GM21825 (cell line): Measurements from ENCODE around the gene TRPM3.
"Not testable (repeated sequence)": the region's sequence is repeated elsewhere in the genome, so short reads cannot be mapped to it uniquely, and the experiment has no call there.

Experiments
- ATAC-seq: cut with Tn5 transposase; IDR thresholded peaks from one replicate; pipeline ENCODE4 v1.9.1; 2021; ENCODE audit warnings: mild to moderate bottlenecking, moderate library complexity; ENCODE audit not compliant: unreplicated experiment

Gene TRPM3

GRCh38 chr9:70791936-70792335 lies 329.5 kb downstream of the TRPM3 start:
- ATAC-seq: no peak

GRCh38 chr9:70789086-70789485 lies 332.3 kb downstream of the TRPM3 start:
- ATAC-seq: no peak

GRCh38 chr9:70784456-70784855 lies 337.0 kb downstream of the TRPM3 start:
- no peak for ATAC-seq

DNA sequence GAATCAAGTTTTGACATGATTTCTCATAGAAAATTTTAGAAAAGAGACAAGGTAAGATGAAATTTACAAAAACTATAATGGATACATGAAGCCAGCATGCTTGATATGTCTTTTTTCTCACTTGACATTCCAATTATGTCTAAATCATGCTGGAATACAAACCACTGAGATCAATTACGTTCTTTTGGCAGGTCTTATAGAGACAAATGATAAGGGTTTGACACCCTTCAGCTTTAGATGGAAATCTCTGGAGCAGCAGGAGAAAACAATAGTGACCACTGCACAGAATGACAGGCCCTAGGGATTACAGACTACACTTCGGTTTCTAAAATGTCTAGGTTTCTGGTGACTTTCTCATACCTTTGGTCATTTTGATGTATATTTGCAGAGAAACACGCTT lies 342.9 kb downstream of the TRPM3 start:
- ATAC-seq: no peak

GRCh38 chr9:70773579-70773978 lies 347.8 kb downstream of the TRPM3 start:
- ATAC-seq: no peak

DNA sequence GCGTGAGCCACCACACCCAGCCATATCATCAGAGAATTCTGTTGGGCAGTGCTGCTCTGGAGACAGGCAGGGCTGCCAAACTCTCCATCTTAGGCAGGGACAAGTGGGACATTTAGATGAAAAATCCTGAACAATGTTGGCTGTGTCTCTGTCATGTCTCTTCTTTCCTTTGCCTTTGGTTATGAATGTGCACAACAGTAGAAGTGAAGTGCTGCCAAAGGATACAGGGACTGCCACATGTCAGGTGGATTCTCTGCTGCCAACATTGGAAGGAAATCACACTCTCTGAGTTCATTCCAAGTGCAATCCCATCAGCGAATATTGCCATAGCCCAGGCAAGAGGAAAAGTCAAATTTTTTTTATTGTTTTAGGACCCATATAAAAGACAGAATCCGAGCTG lies 348.8 kb downstream of the TRPM3 start:
- ATAC-seq: no peak

DNA sequence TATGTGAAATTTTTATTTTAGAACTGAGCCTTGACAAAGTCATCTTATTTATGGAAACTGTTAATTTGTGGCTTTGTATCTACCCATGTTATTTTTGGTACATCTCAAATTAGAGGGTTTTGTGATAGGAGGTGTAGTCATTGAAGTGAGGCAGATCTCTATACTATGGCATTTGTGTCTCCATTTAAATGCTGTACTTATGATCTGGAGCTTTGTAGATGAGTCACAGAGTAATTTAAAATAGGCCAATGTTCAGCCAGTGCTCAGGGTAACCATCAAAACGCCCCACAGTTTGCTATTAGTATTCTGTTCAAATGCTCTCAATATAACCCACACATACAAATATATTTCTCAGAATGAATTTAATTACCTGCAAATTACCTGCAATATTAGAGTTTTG lies 355.5 kb downstream of the TRPM3 start:
- ATAC-seq: no peak

DNA sequence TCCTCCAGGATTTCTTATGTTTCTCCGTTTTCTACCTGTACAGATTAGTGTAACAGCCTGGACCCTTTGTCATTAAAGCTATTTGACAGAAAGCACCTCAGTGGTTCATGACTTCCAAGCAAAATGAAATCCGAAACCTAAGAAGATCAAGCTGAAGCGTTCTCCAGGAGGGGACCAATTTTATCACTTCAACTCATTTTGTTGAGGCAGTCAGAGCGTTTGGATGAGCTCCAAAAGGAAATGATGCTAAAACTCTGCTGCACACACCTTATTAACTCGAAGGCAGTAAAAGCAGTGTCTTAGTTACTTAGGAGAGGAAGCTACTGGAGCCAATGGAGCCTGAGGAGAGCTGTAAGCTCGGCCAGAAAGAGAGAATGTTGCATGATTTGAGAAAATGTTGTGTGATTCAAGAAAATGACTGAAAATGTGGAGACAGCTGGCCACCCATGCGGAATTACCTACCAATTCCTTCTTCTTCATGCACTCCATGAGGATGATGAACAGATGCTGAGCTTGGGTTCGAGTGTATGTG lies 360.2 kb downstream of the TRPM3 start:
- no peak for ATAC-seq

DNA sequence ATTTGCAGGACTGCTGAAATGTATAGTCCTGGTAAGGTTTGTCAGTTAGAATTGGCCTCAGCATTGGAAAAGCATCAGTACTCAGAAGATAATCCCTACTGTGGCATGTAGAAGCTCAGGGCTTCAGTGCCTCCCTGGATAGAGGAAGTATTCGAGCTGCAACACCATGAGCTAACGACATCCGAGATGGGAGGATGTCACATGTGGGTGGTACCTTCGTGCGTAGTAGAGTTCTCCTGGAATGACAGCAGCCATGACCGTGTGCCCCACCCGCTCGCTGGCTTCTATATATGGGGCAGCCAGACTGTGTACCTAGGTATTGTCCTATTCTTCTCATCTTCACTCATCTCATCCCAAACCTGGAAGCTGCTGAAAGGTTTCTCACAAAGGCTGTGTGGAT lies 361.2 kb downstream of the TRPM3 start:
- no peak for ATAC-seq

- no peak for ATAC-seq
Measured at GRCh38 chr9:70753311-70753710, 368.1 kb downstream of the TRPM3 start.

DNA sequence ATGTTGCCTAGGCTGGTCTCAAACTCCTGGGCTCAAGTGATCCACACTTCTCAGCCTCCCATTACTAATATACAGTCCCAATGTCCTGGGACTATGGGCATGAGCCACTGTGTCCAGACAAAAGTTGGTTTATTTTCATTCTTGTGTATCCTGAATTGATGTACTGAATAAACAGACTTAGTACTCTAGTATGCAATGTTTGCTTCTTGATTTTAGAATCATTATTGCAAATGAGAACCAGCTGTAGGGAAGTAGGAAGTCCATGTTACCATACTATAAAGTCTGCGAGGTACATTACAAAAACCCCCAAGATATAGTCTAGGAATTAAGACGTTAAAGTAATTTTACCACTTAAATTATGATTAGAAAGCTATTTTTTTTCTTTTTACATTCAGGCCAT lies 372.4 kb downstream of the TRPM3 start:
- no peak for ATAC-seq

GRCh38 chr9:70747261-70747718 lies 374.1 kb downstream of the TRPM3 start:
- no peak for ATAC-seq

DNA sequence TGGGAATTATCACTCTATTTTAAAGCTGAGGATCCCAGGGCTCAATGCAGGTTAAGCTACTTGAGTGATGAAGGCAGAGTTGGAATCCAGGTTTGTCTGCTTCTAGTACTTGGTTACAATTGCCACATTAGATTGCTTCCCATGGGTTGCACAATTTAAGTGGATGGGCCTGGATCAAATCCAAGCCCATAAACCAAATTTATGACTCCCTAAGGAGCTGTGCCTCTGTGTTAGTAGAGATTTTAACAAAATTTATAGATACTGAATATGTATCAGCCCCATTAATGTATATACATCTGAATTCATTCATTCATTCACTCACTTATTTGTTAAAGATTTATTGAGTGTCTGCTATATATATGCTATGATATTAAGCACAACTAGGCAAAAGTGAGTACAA lies 374.7 kb downstream of the TRPM3 start:
- ATAC-seq: no peak

GRCh38 chr9:70746316-70746715 lies 375.1 kb downstream of the TRPM3 start:
- no peak for ATAC-seq

GRCh38 chr9:70724794-70725193 lies 396.6 kb downstream of the TRPM3 start:
- not testable (repeated sequence) for ATAC-seq

GRCh38 chr9:70724025-70724424 lies 397.4 kb downstream of the TRPM3 start:
- ATAC-seq: not testable (repeated sequence)

- not testable (repeated sequence) for ATAC-seq
Measured at GRCh38 chr9:70706797-70707196, 414.6 kb downstream of the TRPM3 start.

DNA sequence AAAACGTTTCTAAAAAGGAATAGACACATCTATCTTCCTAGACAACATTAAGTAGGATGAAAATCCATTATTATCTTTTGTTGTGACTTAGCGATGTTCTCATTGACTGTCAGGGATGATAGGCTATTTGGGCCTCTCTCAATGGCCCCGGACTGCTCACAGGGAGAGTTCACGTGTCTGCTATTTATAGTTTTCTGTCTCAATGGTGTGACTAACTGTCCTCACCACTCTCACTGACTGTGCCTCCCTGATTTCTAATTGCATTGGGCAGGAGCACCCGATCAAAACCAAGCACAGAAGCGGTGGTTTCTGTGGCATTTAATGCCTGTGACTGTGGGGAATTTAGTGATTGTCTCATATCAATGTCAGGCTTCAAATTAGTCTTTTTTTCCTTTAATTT lies 420.3 kb downstream of the TRPM3 start:
- ATAC-seq: no peak

- ATAC-seq: no peak
Measured at GRCh38 chr9:70696694-70697335, 424.6 kb downstream of the TRPM3 start.

DNA sequence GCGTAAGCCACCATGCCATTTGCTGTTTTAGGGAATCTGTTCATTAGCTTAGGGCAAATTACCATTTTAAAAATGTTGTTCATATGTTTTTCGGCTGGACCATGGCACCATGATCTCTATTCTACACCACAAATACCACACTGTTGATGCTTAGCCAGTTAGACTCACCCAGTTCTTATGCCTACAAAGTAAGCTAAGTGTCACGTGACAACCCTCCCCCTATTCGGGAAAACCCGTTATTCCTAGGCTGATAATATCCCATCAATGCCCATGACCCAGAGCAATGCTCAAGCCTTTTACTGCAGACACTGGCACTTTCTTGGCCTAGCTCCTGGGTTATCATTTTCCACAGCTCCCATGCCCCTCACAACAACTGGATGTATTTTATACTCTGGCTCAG lies 426.7 kb downstream of the TRPM3 start:
- ATAC-seq: no peak

- ATAC-seq: no peak
Measured at GRCh38 chr9:70693186-70693585, 428.2 kb downstream of the TRPM3 start.

- no peak for ATAC-seq
Measured at GRCh38 chr9:70692431-70692830, 429.0 kb downstream of the TRPM3 start.

- no peak for ATAC-seq
Measured at GRCh38 chr9:70688704-70689103, 432.7 kb downstream of the TRPM3 start.
